Smooth muscle cell (in vitro differentiated cells): ENCODE results near the gene KIF12. TPM values are rescaled to one million over a fixed set of nuclear protein-coding genes. Genes with fewer than 3 reads are reported as not detected.

Experiments used
- DNase-seq: peaks from one replicate; lab custom pipeline; 2025; ENCODE audit not compliant: unreplicated experiment; lab: John Stamatoyannopoulos, UW
- H2AFZ ChIP-seq: fragments of 200-600 bp; sonication (generic); 2 replicates; pipeline ENCODE4 v1.6.0; 2016; ENCODE audit warnings: antibody characterized with exemption, low read depth, mild to moderate bottlenecking
- H3F3A ChIP-seq: fragments of 200-600 bp; sonication (generic); 2 replicates; pipeline ENCODE4 v1.6.0; 2017; ENCODE audit warnings: antibody characterized with exemption, low read depth
- H3K27ac ChIP-seq: fragments of 200-600 bp; sonication (generic); 2 replicates; pipeline ENCODE4 v1.5.1; 2016; ENCODE audit warnings: low read depth, mild to moderate bottlenecking
- H3K27me3 ChIP-seq: fragments of 200-600 bp; sonication (generic); 2 replicates; pipeline ENCODE4 v1.6.1; 2016; ENCODE audit warnings: low read depth, mild to moderate bottlenecking
- H3K36me3 ChIP-seq: fragments of 200-600 bp; sonication (generic); 2 replicates; pipeline ENCODE4 v1.5.1; 2016; ENCODE audit warnings: low read depth
- H3K4me1 ChIP-seq: fragments of 200-600 bp; sonication (generic); 2 replicates; pipeline ENCODE4 v1.5.1; 2016; ENCODE audit warnings: low read depth
- H3K4me2 ChIP-seq: fragments of 200-600 bp; sonication (generic); 2 replicates; pipeline ENCODE4 v1.6.0; 2016; ENCODE audit warnings: mild to moderate bottlenecking
- H3K4me3 ChIP-seq: fragments of 200-600 bp; sonication (generic); 2 replicates; pipeline ENCODE4 v1.5.1; 2016; ENCODE audit warnings: mild to moderate bottlenecking
- H3K79me2 ChIP-seq: fragments of 200-600 bp; sonication (generic); 2 replicates; pipeline ENCODE4 v1.6.0; 2016; ENCODE audit warnings: low read depth, mild to moderate bottlenecking
- H3K9ac ChIP-seq: fragments of 200-600 bp; sonication (generic); 2 replicates; pipeline ENCODE4 v1.6.0; 2016; ENCODE audit warnings: low read depth
- H3K9me3 ChIP-seq: fragments of 200-600 bp; sonication (generic); replicated peaks from 2 replicates; pipeline ENCODE4 v1.5.1; 2016; ENCODE audit warnings: low read depth
- H4K20me1 ChIP-seq: fragments of 200-600 bp; sonication (generic); 2 replicates; pipeline ENCODE4 v1.6.0; 2016; ENCODE audit warnings: low read depth
- CTCF ChIP-seq: fragments of 200-600 bp; sonication (generic); IDR thresholded peaks from 2 replicates; pipeline ENCODE4 v1.5.1; 2017; ENCODE audit warnings: borderline replicate concordance, mild to moderate bottlenecking, antibody characterized with exemption; ENCODE audit not compliant: insufficient read depth, poor library complexity, severe bottlenecking
- WGBS: methylation state at CpG from one replicate; pipeline ENCODE4 v1.1.7; 2016; ENCODE audit warnings: low lambda C conversion rate; 5-methylcytosine and 5-hydroxymethylcytosine counted together
- polyA plus RNA-seq: library from polyadenylated mRNA; unstranded; fragments of >200 nt; fragmentation: Nextera tagmentation; extraction: Ambion mirVana; gene quantifications from 2 replicates; pipeline ENCODE4 v1.2.1, GENCODE V29; 2016
- total RNA-seq: library from RNA; depleted of rRNA; stranded (reverse); fragments of >200 nt; gene quantifications from 2 replicates; pipeline ENCODE4 v1.2.3, GENCODE V29; 2014

KIF12 gene
- total and polyA plus RNA-seq, 2 experiments from 2014 or later, result not detected

DNA sequence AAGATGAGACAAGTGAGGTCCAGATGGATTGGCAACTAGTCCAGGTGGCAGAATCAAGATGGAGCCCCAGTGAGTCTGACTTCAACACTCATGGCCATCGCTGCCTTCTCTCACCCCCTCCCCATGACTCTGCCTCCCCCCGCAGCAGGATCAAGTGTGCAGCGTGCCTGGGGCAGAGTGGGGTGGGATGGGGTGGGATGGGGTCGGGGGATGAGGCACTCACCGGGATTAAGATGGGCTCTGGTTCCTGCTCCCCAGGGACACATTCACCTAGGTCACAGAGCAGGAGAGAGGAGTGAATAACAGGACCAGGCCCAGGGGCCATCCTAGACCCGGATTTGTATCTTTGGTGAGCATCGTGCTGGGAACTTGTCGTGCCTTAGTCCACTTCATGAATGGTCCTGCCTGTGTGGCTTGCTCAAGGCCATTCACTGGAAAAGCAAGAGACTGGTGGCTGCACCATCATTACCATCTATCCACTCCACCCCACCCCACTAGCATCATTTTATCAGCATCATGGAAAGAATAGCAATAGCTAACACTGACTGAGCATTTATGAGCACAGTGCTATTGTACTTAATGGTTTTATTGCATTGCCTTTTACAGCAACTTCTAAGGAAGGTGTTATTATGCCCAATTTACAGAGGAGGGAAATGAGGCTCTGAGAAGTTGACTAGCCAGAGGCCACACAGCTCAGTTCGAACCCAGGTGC is 29.5 kb downstream of the KIF12 start:
- DNase-seq, result no peak
- H3K27ac ChIP-seq, result no peak overlapping the region
- peaks cover 10% of the 10 kb centered on the region for H3K27me3 ChIP-seq
- H3K4me3 ChIP-seq, result no peak overlapping the region
- H3K9ac ChIP-seq, result no peak overlapping the region
- 84% methylated on average over 9 of the region's 9 CpGs for WGBS
- no peaks in the 10 kb centered on the region for H3K79me2 ChIP-seq
- no peaks in the 10 kb centered on the region for H3K9me3 ChIP-seq
- H4K20me1 ChIP-seq, result no peaks in the 10 kb centered on the region
- no peaks in the 10 kb centered on the region for H3K4me1 ChIP-seq
- no peak for TF ChIP-seq CTCF
- H3F3A ChIP-seq, result no peaks in the 10 kb centered on the region
- no peak overlapping the region for H3K4me2 ChIP-seq
- H2AFZ ChIP-seq, result no peak overlapping the region
- H3K36me3 ChIP-seq, result no peaks in the 10 kb centered on the region

DNA sequence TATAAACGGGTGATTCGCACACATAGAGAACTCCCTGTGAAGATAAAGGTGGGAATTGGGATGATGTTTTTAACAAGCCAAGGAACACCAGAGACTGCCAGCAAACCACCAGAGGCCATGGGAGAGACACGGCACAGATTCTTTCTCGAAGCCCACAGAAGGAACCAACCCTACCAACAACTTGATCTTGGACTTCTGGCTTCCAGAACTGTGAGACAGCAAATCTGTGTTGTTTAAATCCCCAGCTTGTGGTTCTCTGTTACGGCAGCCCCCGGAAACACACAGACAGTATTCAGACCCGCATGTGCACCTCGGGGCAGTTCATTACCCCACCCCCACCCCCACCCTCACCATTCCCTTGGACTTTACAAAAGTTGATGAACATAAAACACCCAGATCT is 33.8 kb downstream of the KIF12 start:
- Histone ChIP-seq H3K27ac (no peak overlapping the region), H3K9ac (no peak overlapping the region), H3K27me3 (peaks cover 7% of the 10 kb centered on the region), H3K36me3 (no peaks in the 10 kb centered on the region), H3K4me2 (no peak overlapping the region), H3F3A (no peaks in the 10 kb centered on the region), H3K4me1 (no peaks in the 10 kb centered on the region), H4K20me1 (no peaks in the 10 kb centered on the region), H3K4me3 (no peak overlapping the region), H2AFZ (no peak overlapping the region), H3K9me3 (no peaks in the 10 kb centered on the region), H3K79me2 (no peaks in the 10 kb centered on the region)
- no peak for TF ChIP-seq CTCF
- 89% methylated on average over 8 of the region's 8 CpGs for WGBS
- DNase-seq, result no peak

DNA sequence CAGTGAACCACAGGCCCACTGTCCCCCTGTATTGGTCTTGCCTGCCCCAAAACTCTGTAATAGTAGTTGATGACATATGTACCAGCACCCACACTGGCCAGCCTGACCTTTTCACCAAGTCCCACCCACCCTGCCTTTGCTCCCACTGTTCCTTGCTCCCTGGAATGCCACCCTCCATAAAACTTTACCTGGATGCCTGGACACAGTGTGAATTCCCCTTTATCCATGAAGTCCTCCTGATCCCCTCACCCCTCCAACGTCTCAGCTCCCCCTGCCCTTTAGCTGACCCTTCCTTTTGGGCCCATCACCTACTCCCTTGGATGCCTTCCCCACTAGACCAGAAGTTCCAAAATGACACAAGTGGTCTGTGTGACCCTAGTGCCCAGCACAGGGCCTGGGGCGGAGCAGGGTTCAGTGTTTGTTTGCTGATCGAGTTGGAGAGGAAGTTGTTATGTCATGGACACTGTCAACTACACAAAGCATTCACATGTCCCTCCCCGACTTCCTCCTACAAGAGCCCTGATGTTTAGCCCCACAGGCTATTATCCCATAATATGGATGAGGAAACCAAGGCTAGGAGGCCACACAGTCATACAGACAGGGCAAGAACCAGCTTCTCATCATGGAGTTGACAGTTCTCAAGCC is 37.1 kb downstream of the KIF12 start:
- Histone ChIP-seq H3F3A (no peaks in the 10 kb centered on the region), H4K20me1 (no peaks in the 10 kb centered on the region), H3K9ac (no peak overlapping the region), H3K4me3 (no peak overlapping the region), H3K4me1 (no peaks in the 10 kb centered on the region), H2AFZ (no peak overlapping the region), H3K27me3 (peaks cover 7% of the 10 kb centered on the region), H3K9me3 (no peaks in the 10 kb centered on the region), H3K79me2 (no peaks in the 10 kb centered on the region), H3K36me3 (no peaks in the 10 kb centered on the region), H3K4me2 (no peak overlapping the region), H3K27ac (no peak overlapping the region)
- no peak for DNase-seq
- no peak for TF ChIP-seq CTCF
- 91% methylated on average over 4 of the region's 4 CpGs for WGBS
